K562 (cell line): ENCODE measurements around the gene TDRD9. TPM values are rescaled to one million over a fixed set of nuclear protein-coding genes. Genes with fewer than 3 reads are reported as not detected.

Experiments used
- ATAC-seq: fragments of 200-7000 bp; cut with Tn5 transposase; 3 replicates; pipeline ENCODE4 v1.9.1; 2020; ENCODE audit warnings: moderate library complexity
- BruUV-seq: library from RNA; stranded (reverse); fragments of 400-500 nt; replicated peaks from 2 replicates; lab custom pipeline; 2021; lab: Mats Ljungman, UMichigan
- CTCF ChIA-PET: fragments of 300-600 bp; formaldehyde crosslinking; extraction: SDS; loops from one replicate; lab custom pipeline; 2021; ENCODE audit warnings: low intra/inter-chr PET ratio; lab: Yijun Ruan, JAX
- POLR2A ChIA-PET: fragments of 300-600, 350-650 bp; sonication (Branson Sonifier 250); formaldehyde crosslinking; extraction: SDS; loops from one replicate; lab custom pipeline; 2021; ENCODE audit warnings: antibody characterized with exemption, inconsistent platforms; lab: Yijun Ruan, JAX
- DNase-seq, 4 experiments: peaks; one replicate each; pipeline versions ENCODE4 v3.0.0 to v3.0.0-alpha.2; 2011 to 2018; ENCODE audit warnings: low spot score in 3 of 4, mixed read lengths in 3 of 4; ENCODE audit errors: extremely low read depth in 1 of 4
- FAIRE-seq: peaks from 2 replicates; lab custom pipeline; 2011; peaks lifted over from hg19 to GRCh38; lab: Jason Lieb, UNC
- H2AFZ ChIP-seq: 2 replicates; pipeline ENCODE4 v1.6.0; 2011; ENCODE audit warnings: low read depth, low read length, control low read depth, inconsistent platforms
- H3K27ac ChIP-seq: fragments of 200-600 bp; 3 replicates; pipeline ENCODE4 v1.8.0; 2011; ENCODE audit warnings: low read depth, mild to moderate bottlenecking, control low read depth, inconsistent platforms, low read length, moderate library complexity, mixed read lengths; ENCODE audit errors: extremely low read depth
- H3K27me3 ChIP-seq, 2 experiments: fragments of 300-600 bp in 1 of 2; 2 replicates in 1 of 2; 3 replicates in 1 of 2; pipeline versions ENCODE4 v1.6.0 to v1.8.0; 2011; ENCODE audit warnings: inconsistent platforms in 2 of 2, low read length in 2 of 2, mild to moderate bottlenecking in 1 of 2, mixed read lengths in 1 of 2, moderate library complexity in 1 of 2; ENCODE audit not compliant: control insufficient read depth in 2 of 2, insufficient read depth in 2 of 2
- H3K36me3 ChIP-seq: fragments of 300-600 bp; 3 replicates; pipeline ENCODE4 v1.8.0; 2011; ENCODE audit warnings: mild to moderate bottlenecking, low read length, inconsistent platforms; ENCODE audit not compliant: control insufficient read depth, insufficient read depth
- H3K4me1 ChIP-seq, 2 experiments: fragments of 200-600 bp in 1 of 2; replicated peaks in 1 of 2; 2 replicates in 1 of 2; 3 replicates in 1 of 2; pipeline versions ENCODE4 v1.5.1 to v1.8.0; 2011; ENCODE audit warnings: inconsistent platforms in 2 of 2, low read length in 2 of 2, mild to moderate bottlenecking in 1 of 2, mixed read lengths in 1 of 2, moderate library complexity in 1 of 2; ENCODE audit not compliant: control insufficient read depth in 2 of 2, insufficient read depth in 2 of 2
- H3K4me2 ChIP-seq: 2 replicates; pipeline ENCODE4 v1.6.1; 2011; ENCODE audit warnings: low read length, control low read depth, inconsistent platforms, mixed read lengths; ENCODE audit not compliant: insufficient read depth
- H3K4me3 ChIP-seq: fragments of 200-600 bp; sonication (generic), shearing (Covaris generic); 2 replicates; pipeline ENCODE4 v1.5.1; 2016; ENCODE audit warnings: control low read depth, inconsistent platforms
- H3K79me2 ChIP-seq: fragments of 200-600 bp; 3 replicates; pipeline ENCODE4 v1.8.0; 2011; ENCODE audit warnings: low read length, inconsistent platforms; ENCODE audit not compliant: control insufficient read depth, insufficient read depth
- H3K9ac ChIP-seq, 2 experiments: 2 replicates each; pipeline versions ENCODE4 v1.6.0 to v1.6.1; 2011; ENCODE audit warnings: low read depth in 2 of 2, low read length in 2 of 2, control low read depth in 1 of 2, inconsistent platforms in 1 of 2, mild to moderate bottlenecking in 1 of 2, mixed read lengths in 1 of 2; ENCODE audit not compliant: insufficient read depth in 1 of 2
- H3K9me1 ChIP-seq: one replicate; pipeline ENCODE4 v1.6.0; 2011; ENCODE audit warnings: inconsistent platforms, mild to moderate bottlenecking, low read length, moderate library complexity; ENCODE audit not compliant: control insufficient read depth, insufficient read depth
- H3K9me3 ChIP-seq: replicated peaks from 2 replicates; pipeline ENCODE4 v1.5.1; 2011; ENCODE audit warnings: low read depth, low read length, inconsistent platforms; ENCODE audit not compliant: control insufficient read depth, insufficient read depth
- H4K20me1 ChIP-seq: replicated peaks from 2 replicates; pipeline ENCODE4 v1.6.1; 2011; ENCODE audit warnings: low read length, inconsistent platforms, mixed read lengths; ENCODE audit not compliant: control insufficient read depth, insufficient read depth
- ELF4 ChIP-seq: fragments of 450-650 bp; formaldehyde crosslinking; IDR thresholded peaks from 2 replicates; pipeline ENCODE4 v1.4.0; 2022; ENCODE audit warnings: missing genetic modification characterization
- HIVEP1 ChIP-seq: fragments of 250-450 bp; sonication (Bioruptor Pico); IDR thresholded peaks from 2 replicates; pipeline ENCODE4 v1.4.0; 2020; ENCODE audit warnings: mild to moderate bottlenecking
- SIRT6 ChIP-seq: IDR thresholded peaks from one replicate; pipeline ENCODE4 v1.6.1; 2012; ENCODE audit warnings: low read depth, mild to moderate bottlenecking, control low read depth, inconsistent platforms, low read length, moderate library complexity
- WGBS: fragments of 100-300 bp; shearing (Covaris generic); methylation state at CpG from one replicate; pipeline ENCODE4 v1.1.6; 2016; ENCODE audit warnings: low coverage, mixed read lengths; ENCODE audit not compliant: insufficient coverage; ENCODE audit errors: missing lambda C conversion rate; 5-methylcytosine and 5-hydroxymethylcytosine counted together
- in situ Hi-C: fragments of 300-500 bp; cut with MboI; formaldehyde crosslinking; loops from 4 replicates; pipeline ENCODE4 v1.15.0; 2018; ENCODE audit warnings: inconsistent platforms, mixed read lengths
- intact Hi-C: fragments of 100-400 bp; cut with micrococcal nuclease; formaldehyde crosslinking; loops from 2 replicates; pipeline ENCODE4 v1.14.2; 2022
- polyA plus RNA-seq, 8 experiments: library from polyadenylated mRNA; depleted of rRNA in 4 of 8; stranded (reverse) in 5 of 8; unstranded in 3 of 8; fragments of >200 nt; fragmentation: Nextera tagmentation in 2 of 8; fragmentation: Illumina TruSeq in 1 of 8; extraction: Ambion mirVana in 2 of 8; extraction: Trizol in 1 of 8; gene quantifications; 2 replicates each; pipeline versions ENCODE4 v1.2.1 to v1.2.3, GENCODE V29; 2011 to 2014; ENCODE audit warnings: inconsistent platforms in 1 of 8, missing spikeins in 1 of 8
- total RNA-seq, 7 experiments: library from RNA; depleted of rRNA in 6 of 7; stranded (reverse); fragments of >200 nt in 6 of 7; fragmentation: Illumina TruSeq in 2 of 7; extraction: Trizol in 2 of 7; gene quantifications; 2 replicates each; pipeline versions ENCODE4 v1.2.1 to v1.2.3, GENCODE V29; 2011 to 2021; ENCODE audit warnings: low replicate concordance in 1 of 7
- TF ChIP-seq, protein P1 (sequence below): sonication (generic); formaldehyde crosslinking; IDR thresholded peaks from 2 replicates; pipeline ENCODE4 v1.8.0; 2022; ENCODE audit warnings: missing genetic modification reagents, mild to moderate bottlenecking, borderline replicate concordance
- TF ChIP-seq, protein P2 (sequence below): fragments of 250-450 bp; sonication (Bioruptor Pico); IDR thresholded peaks from 2 replicates; pipeline ENCODE4 v1.4.0; 2020

TDRD9 gene
- total and polyA plus RNA-seq, 9 of the 15 experiments (the other 6 are each of a cell fraction or from before 2014, with no cell fraction given), result 0.04 to 0.14 (median 0.04) TPM; not detected in 5

DNA sequence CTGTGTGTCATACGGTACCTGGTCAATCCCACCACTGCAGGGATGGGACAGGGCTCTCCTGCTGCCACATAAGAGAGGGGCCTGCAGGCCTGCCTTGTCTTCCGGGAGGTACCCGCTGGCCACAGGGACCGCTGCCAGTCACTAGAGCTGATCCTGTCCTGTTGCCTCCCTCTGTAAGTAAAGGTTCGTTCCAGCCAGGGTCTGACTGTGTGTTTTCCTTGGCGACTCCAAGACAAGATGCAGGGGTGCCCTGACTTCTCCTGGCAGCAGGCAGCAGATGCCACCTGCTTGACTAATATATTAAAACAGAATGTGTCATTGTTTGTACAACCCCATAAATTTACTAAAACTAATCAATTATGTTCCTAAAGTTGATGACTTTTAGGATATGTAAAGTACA, 115.8 kb downstream of the TDRD9 start:
- 0% methylated on average over 4 of the region's 6 CpGs for WGBS
- in situ Hi-C loops, result no loop called here

More for the DNA sequence above, 115.8 kb downstream of the TDRD9 start:
- H3K9me3 ChIP-seq, result no peaks in the 10 kb centered on the region
- H3K4me2 ChIP-seq, result no peak overlapping the region
- no peak overlapping the region for H3K27ac ChIP-seq
- H3K79me2 ChIP-seq, result no peaks in the 10 kb centered on the region
- H3K4me1 ChIP-seq, result no peaks in the 10 kb centered on the region
- no peak overlapping the region for H3K4me3 ChIP-seq
- H3K27me3 ChIP-seq, result peaks cover 7 to 24% of the 10 kb centered on the region in 2 experiments; a peak in 3 of 5 replicates
- ChIA-PET CTCF (no interaction called here), POLR2A (no interaction called here)
- no peaks in the 10 kb centered on the region for H3K36me3 ChIP-seq
- FAIRE-seq (no peak), ATAC-seq (no peak), DNase-seq (no peak)
- H3K9me1 ChIP-seq, result no peaks in the 10 kb centered on the region
- TF ChIP-seq ELF4 (no peak), SIRT6 (no peak), HIVEP1 (no peak)
- TF ChIP-seq, protein P1, sequence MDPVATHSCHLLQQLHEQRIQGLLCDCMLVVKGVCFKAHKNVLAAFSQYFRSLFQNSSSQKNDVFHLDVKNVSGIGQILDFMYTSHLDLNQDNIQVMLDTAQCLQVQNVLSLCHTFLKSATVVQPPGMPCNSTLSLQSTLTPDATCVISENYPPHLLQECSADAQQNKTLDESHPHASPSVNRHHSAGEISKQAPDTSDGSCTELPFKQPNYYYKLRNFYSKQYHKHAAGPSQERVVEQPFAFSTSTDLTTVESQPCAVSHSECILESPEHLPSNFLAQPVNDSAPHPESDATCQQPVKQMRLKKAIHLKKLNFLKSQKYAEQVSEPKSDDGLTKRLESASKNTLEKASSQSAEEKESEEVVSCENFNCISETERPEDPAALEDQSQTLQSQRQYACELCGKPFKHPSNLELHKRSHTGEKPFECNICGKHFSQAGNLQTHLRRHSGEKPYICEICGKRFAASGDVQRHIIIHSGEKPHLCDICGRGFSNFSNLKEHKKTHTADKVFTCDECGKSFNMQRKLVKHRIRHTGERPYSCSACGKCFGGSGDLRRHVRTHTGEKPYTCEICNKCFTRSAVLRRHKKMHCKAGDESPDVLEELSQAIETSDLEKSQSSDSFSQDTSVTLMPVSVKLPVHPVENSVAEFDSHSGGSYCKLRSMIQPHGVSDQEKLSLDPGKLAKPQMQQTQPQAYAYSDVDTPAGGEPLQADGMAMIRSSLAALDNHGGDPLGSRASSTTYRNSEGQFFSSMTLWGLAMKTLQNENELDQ (CRISPR knock-in tag), result no peak
- TF ChIP-seq, protein P2, sequence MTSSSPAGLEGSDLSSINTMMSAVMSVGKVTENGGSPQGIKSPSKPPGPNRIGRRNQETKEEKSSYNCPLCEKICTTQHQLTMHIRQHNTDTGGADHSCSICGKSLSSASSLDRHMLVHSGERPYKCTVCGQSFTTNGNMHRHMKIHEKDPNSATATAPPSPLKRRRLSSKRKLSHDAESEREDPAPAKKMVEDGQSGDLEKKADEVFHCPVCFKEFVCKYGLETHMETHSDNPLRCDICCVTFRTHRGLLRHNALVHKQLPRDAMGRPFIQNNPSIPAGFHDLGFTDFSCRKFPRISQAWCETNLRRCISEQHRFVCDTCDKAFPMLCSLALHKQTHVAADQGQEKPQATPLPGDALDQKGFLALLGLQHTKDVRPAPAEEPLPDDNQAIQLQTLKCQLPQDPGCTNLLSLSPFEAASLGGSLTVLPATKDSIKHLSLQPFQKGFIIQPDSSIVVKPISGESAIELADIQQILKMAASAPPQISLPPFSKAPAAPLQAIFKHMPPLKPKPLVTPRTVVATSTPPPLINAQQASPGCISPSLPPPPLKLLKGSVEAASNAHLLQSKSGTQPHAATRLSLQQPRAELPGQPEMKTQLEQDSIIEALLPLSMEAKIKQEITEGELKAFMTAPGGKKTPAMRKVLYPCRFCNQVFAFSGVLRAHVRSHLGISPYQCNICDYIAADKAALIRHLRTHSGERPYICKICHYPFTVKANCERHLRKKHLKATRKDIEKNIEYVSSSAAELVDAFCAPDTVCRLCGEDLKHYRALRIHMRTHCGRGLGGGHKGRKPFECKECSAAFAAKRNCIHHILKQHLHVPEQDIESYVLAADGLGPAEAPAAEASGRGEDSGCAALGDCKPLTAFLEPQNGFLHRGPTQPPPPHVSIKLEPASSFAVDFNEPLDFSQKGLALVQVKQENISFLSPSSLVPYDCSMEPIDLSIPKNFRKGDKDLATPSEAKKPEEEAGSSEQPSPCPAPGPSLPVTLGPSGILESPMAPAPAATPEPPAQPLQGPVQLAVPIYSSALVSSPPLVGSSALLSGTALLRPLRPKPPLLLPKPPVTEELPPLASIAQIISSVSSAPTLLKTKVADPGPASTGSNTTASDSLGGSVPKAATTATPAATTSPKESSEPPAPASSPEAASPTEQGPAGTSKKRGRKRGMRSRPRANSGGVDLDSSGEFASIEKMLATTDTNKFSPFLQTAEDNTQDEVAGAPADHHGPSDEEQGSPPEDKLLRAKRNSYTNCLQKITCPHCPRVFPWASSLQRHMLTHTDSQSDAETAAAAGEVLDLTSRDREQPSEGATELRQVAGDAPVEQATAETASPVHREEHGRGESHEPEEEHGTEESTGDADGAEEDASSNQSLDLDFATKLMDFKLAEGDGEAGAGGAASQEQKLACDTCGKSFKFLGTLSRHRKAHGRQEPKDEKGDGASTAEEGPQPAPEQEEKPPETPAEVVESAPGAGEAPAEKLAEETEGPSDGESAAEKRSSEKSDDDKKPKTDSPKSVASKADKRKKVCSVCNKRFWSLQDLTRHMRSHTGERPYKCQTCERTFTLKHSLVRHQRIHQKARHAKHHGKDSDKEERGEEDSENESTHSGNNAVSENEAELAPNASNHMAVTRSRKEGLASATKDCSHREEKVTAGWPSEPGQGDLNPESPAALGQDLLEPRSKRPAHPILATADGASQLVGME, result no peak
- no peak overlapping the region for H2AFZ ChIP-seq
- intact Hi-C loops, result no loop called here
- H4K20me1 ChIP-seq, result no peaks in the 10 kb centered on the region
- no peak overlapping the region for H3K9ac ChIP-seq
- no TSS peak for BruUV-seq
